H1 (cell line): Measurements from ENCODE around the gene ZNF101. TPM values are rescaled to one million over a fixed set of nuclear protein-coding genes. Genes with fewer than 3 reads are reported as not detected.

ENCODE experiments used
- ATF3 ChIP-seq: IDR thresholded peaks from 2 replicates; pipeline ENCODE4 v1.6.1; 2011; ENCODE audit warnings: low read depth, mild to moderate bottlenecking, low read length; ENCODE audit not compliant: insufficient read depth
- BCL11A ChIP-seq, 2 experiments: IDR thresholded peaks; one replicate each; pipeline ENCODE4 v1.6.1; 2011; ENCODE audit warnings: low read depth in 2 of 2, low read length in 2 of 2, mild to moderate bottlenecking in 2 of 2
- CEBPB ChIP-seq: IDR thresholded peaks from 2 replicates; pipeline ENCODE4 v1.6.1; 2012; ENCODE audit warnings: low read depth, low read length
- CHD1 ChIP-seq: IDR thresholded peaks from 2 replicates; pipeline ENCODE4 v1.6.1; 2012; ENCODE audit warnings: low read depth, low read length, improper control_type of control experiment
- CHD2 ChIP-seq: IDR thresholded peaks from 2 replicates; pipeline ENCODE4 v1.6.1; 2012; ENCODE audit warnings: low read length, improper control_type of control experiment
- CREB1 ChIP-seq: IDR thresholded peaks from 2 replicates; pipeline ENCODE4 v1.6.1; 2012; ENCODE audit warnings: inconsistent platforms
- CTCF ChIP-seq, 3 experiments: IDR thresholded peaks; 1 replicate in 2 of 3; 2 replicates in 1 of 3; pipeline versions ENCODE4 v1.5.1 to v1.6.1; 2011; ENCODE audit warnings: low read length in 3 of 3, mild to moderate bottlenecking in 3 of 3, inconsistent platforms in 2 of 3, low read depth in 1 of 3, moderate library complexity in 1 of 3; ENCODE audit not compliant: insufficient read depth in 1 of 3; ENCODE audit errors: control extremely low read depth in 1 of 3
- EZH2 ChIP-seq: fragments of 200-600 bp; sonication (generic); IDR thresholded peaks from 2 replicates; pipeline ENCODE4 v1.7.1; 2012; ENCODE audit warnings: low read depth, mild to moderate bottlenecking, moderate library complexity, low read length, inconsistent platforms; ENCODE audit not compliant: severe bottlenecking
- FOSL1 ChIP-seq: IDR thresholded peaks from 2 replicates; pipeline ENCODE4 v1.6.1; 2011; ENCODE audit warnings: mild to moderate bottlenecking, low read depth, low read length, moderate library complexity; ENCODE audit not compliant: insufficient read depth
- JUN ChIP-seq: IDR thresholded peaks from 2 replicates; pipeline ENCODE4 v1.6.1; 2011; ENCODE audit warnings: low read depth, mild to moderate bottlenecking, improper control_type of control experiment, low read length
- KDM1A ChIP-seq: fragments of 200-600, 300-600 bp; sonication (generic); IDR thresholded peaks from 2 replicates; pipeline ENCODE4 v1.7.1; 2016; ENCODE audit warnings: mild to moderate bottlenecking, low read length, borderline replicate concordance
- MAX ChIP-seq: IDR thresholded peaks from 2 replicates; pipeline ENCODE4 v1.6.1; 2012; ENCODE audit warnings: inconsistent platforms
- NRF1 ChIP-seq: IDR thresholded peaks from 2 replicates; pipeline ENCODE4 v1.6.1; 2011; ENCODE audit warnings: mild to moderate bottlenecking, low read depth, low read length, improper control_type of control experiment
- PHF8 ChIP-seq: fragments of 200-600 bp; sonication (generic); conservative IDR thresholded peaks from 2 replicates; pipeline ENCODE4 v1.7.1; 2012; ENCODE audit warnings: low read depth, mild to moderate bottlenecking, inconsistent platforms, low read length, moderate library complexity
- RBBP5 ChIP-seq: IDR thresholded peaks from 2 replicates; pipeline ENCODE4 v1.7.1; 2012; ENCODE audit warnings: low read depth, mild to moderate bottlenecking, inconsistent platforms, low read length, moderate library complexity, borderline replicate concordance
- RFX5 ChIP-seq: IDR thresholded peaks from 2 replicates; pipeline ENCODE4 v1.6.1; 2011; ENCODE audit warnings: low read depth, low read length, improper control_type of control experiment, borderline replicate concordance
- SP4 ChIP-seq: IDR thresholded peaks from 2 replicates; pipeline ENCODE4 v1.6.1; 2012; ENCODE audit warnings: low read length, inconsistent platforms
- TAF1 ChIP-seq: IDR thresholded peaks from 2 replicates; pipeline ENCODE4 v1.6.1; 2011; ENCODE audit warnings: mild to moderate bottlenecking, low read depth, low read length
- ZNF274 ChIP-seq: IDR thresholded peaks from 2 replicates; pipeline ENCODE4 v1.7.0; 2012; ENCODE audit warnings: low read length, borderline replicate concordance; ENCODE audit errors: extremely low read depth
- polyA plus RNA-seq, 7 experiments: library from polyadenylated mRNA; depleted of rRNA in 3 of 7; stranded (reverse) in 5 of 7; unstranded in 2 of 7; fragments of >200 nt in 5 of 7; fragments of 200-250 nt in 2 of 7; gene quantifications; 1 replicate in 5 of 7; 2 replicates in 1 of 7; 4 replicates in 1 of 7; pipeline versions ENCODE4 v1.2.1 to v1.2.3, GENCODE V29; 2011 to 2013; ENCODE audit warnings: missing spikeins in 2 of 7, mixed read lengths in 2 of 7
- total RNA-seq: library from RNA; stranded (reverse); fragmentation: NEBNext Ultra II Directional; extraction: Animal tissue kit (Norgen Biotek cat#: 25700); gene quantifications from 2 replicates; pipeline ENCODE4 v1.2.1, GENCODE V29; 2021

Gene ZNF101
- total and polyA plus RNA-seq, 2 of the 8 experiments (the other 6 are each of a cell fraction or from before 2014, with no cell fraction given): 13.0 to 50.9 TPM

- TF ChIP-seq CEBPB (no peak; the same call in 1 of the 2 replicates), CHD1 (no peak), BCL11A (IDR thresholded peaks at IDR 0.05; ENCODE audit: low read depth in 2 of 2, low read length in 2 of 2) (no peak), MAX (no peak), CHD2 (no peak), CTCF (IDR thresholded peaks at IDR 0.05; ENCODE audit: control extremely low read depth in 1 of 3, insufficient read depth in 1 of 3, low read depth in 1 of 3, low read length in 3 of 3) (no peak), JUN (no peak), ZNF274 (no peak), PHF8 (peak; percentile 59; the same call in 1 of the 2 replicates), FOSL1 (no peak), RBBP5 (no peak), KDM1A (no peak), CREB1 (no peak), SP4 (no peak), RFX5 (no peak), NRF1 (no peak), ATF3 (no peak; the same call in 1 of the 2 replicates), EZH2 (no peak), TAF1 (peak; percentile 80)
Observed at GRCh38 chr19:19628501-19629134, 40.0 kb upstream of the ZNF101 start (continued).
